ENCODE data around the gene RTN4.
"Not testable (repeated sequence)": the region's sequence is repeated elsewhere in the genome, so short reads cannot be mapped to it uniquely, and the experiment has no call there.

Gene RTN4

DNA sequence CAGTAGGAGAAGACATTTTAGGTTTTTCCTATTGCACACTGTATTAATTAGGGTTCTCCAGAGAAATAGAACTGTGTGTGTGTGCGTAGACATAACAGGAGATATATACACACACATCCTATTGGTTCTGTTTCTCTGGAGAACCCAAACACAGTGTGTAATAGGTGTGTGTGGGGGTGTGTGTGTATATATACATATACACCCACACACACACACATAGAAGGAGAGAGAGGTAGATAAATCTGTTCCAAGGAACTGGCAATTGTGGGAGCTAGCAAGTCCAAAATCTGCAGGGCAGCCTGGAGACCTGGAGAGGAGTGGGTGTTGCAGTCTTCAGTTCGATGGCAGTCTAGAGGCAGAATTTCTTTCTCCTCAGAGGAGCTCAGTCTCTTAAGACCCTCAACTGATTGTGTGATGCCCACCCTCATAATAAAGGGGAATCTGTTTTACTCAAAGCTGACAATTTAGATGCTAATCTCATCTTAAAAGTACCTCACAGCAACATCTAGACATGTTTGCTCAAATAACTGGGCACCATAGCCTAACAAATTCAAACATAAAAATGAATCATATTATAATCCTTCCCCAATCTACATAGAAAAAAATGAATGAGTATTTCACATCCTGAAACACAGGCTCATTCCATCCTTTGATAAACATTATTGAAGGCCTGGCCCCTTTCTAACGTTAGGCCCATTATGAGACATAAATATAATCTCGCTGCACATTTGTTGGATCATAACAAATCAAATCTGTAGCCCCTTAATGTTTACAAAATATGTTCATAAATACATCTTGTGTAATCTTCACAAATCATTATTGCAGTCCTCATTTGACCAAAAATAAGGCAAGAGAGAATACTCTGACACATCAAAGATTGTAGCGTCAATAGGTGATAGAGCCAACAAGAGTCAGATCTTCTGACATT, 35.1 kb upstream of the RTN4 start:
- no peak for DNase-seq (ENCODE audit: low spot score)
- Mint-ChIP-seq H3K4me1 (ENCODE audit: low read depth) (no peaks in the 10 kb centered on the region), H3K27me3 (ENCODE audit: low read depth) (no peaks in the 10 kb centered on the region), H3K27ac (no peak overlapping the region), H3K36me3 (ENCODE audit: low read depth) (no peaks in the 10 kb centered on the region), H3K9me3 (peaks cover 3% of the 10 kb centered on the region), H3K4me3 (no peak overlapping the region)

DNA sequence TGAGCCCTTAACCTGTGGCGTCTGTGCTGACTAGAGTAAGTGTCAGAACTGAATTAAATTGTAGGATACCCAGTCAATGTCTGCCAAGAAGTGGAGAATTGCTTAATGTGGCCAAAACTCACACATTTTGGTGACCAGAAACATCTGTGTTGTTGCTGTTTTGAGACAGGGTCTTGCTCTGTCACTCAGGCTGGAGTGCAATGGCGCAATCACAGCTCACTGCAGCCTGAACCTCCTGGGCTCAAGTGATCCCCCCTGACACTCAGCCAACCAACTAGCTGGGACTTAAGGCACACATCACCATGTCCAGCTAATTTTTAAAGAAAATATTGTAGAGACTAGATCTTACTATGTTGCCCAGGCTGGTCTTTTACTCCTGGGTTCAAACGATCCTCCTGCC, 34.4 kb upstream of the RTN4 start:
- H3K9me3 Mint-ChIP-seq, result peaks cover 7% of the 10 kb centered on the region
- DNase-seq (ENCODE audit: low spot score), result no peak
- H3K27ac Mint-ChIP-seq, result no peak overlapping the region
- no peaks in the 10 kb centered on the region for H3K4me1 Mint-ChIP-seq (ENCODE audit: low read depth)
- no peaks in the 10 kb centered on the region for H3K27me3 Mint-ChIP-seq (ENCODE audit: low read depth)
- no peaks in the 10 kb centered on the region for H3K36me3 Mint-ChIP-seq (ENCODE audit: low read depth)
- H3K4me3 Mint-ChIP-seq, result no peak overlapping the region

DNA sequence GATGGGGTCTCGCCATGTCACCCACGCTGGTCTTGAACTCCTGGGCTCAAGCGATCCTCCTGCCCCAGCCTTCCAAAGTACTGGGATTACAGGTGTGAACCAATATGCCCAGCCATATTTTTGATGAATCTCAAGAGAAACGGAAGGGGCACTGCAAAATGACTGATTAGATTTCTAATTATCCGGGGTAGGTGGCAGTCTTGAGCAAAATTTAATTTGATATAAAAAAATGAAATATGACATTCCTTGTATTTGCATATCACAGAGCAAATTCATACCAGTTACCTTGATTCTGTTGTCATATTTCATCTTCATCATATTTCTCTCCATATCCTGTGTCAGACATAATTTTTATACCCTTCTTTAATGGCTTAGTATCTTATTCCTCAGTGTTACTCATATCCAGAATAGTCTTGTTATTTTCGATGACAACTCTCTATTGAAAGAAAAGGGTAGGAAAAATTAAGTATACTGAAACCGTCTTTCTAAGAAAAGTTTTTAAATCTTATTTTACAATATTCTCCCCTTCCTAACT, 30.0 kb upstream of the RTN4 start:
- H3K27ac Mint-ChIP-seq, result no peak overlapping the region

DNA sequence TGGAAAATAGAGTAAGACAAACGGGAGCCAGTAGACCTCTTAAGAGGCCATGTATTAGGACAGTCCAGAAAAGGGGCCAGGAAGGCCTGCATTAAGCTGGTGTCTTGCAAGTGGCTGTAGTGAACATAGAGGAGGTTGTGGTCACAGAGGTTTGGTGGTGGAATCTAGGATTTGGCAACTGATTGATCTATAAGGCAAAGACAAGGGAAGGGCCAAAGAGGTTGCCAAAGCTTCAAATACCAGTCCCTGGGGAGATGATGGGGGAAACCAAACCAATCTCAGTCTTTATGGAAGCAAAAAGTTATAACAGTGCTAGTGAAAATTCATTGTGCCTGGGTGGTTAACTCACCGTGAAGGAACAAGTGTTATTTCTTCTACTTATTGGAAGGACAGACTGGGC, 28.7 kb upstream of the RTN4 start:
- DNase-seq (ENCODE audit: low spot score), result no peak
- Mint-ChIP-seq H3K4me3 (no peak overlapping the region), H3K9me3 (peaks cover 7% of the 10 kb centered on the region), H3K27me3 (ENCODE audit: low read depth) (peaks cover 6% of the 10 kb centered on the region), H3K36me3 (ENCODE audit: low read depth) (no peaks in the 10 kb centered on the region), H3K4me1 (ENCODE audit: low read depth) (no peaks in the 10 kb centered on the region), H3K27ac (no peak overlapping the region)

More for the DNA sequence above, 30.0 kb upstream of the RTN4 start:
- H3K9me3 Mint-ChIP-seq, result peaks cover 7% of the 10 kb centered on the region
- no peak for DNase-seq (ENCODE audit: low spot score)
- H3K4me1 Mint-ChIP-seq (ENCODE audit: low read depth), result no peaks in the 10 kb centered on the region
- H3K36me3 Mint-ChIP-seq (ENCODE audit: low read depth), result no peaks in the 10 kb centered on the region
- H3K27me3 Mint-ChIP-seq (ENCODE audit: low read depth), result peaks cover 4% of the 10 kb centered on the region
- no peak overlapping the region for H3K4me3 Mint-ChIP-seq

DNA sequence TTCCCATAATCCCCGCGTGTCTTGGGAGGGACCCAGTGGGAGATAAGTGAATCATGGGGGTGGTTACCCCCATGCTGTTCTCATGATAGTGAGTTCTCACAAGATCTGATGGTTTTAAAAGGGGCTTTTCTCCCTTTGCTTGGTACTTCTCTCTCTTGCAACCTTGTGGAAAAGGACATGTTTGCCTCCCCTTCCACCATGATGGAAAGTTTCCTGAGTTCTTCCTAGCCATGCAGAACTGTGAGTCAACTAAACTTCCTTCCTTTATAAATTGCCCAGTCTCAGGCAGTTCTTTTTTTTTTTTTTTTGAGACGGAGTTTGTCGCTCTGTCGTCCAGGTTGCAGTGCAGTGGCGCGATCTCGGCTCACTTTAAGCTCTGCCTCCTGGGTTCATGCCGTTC, 26.5 kb upstream of the RTN4 start:
- Mint-ChIP-seq H3K4me3 (no peak overlapping the region), H3K36me3 (ENCODE audit: low read depth) (no peaks in the 10 kb centered on the region), H3K27ac (no peak overlapping the region), H3K27me3 (ENCODE audit: low read depth) (peaks cover 11% of the 10 kb centered on the region), H3K4me1 (ENCODE audit: low read depth) (no peaks in the 10 kb centered on the region), H3K9me3 (peaks cover 7% of the 10 kb centered on the region)
- no peak for DNase-seq (ENCODE audit: low spot score)

DNA sequence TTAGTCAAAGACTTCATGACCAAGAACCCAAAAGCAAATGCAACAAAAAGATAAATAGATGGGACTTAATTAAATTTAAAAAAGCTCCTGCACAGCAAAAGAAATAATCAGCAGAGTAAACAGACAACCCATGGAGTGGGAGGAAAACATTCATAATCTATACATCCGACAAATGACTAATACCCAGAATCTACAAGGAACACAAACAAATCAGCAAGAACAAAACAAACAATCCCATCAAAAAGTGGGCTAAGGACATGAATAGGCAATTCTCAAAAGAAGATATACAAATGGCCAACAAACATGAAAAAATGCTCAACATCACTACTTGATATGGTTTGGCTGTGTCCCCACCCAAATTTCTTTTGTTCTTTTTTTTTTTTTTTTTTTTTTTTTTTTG, 25.8 kb upstream of the RTN4 start:
- not testable (repeated sequence) for H3K4me1 Mint-ChIP-seq (ENCODE audit: low read depth); H3K4me3 Mint-ChIP-seq; DNase-seq (ENCODE audit: low spot score); H3K36me3 Mint-ChIP-seq (ENCODE audit: low read depth); H3K9me3 Mint-ChIP-seq; H3K27ac Mint-ChIP-seq
- H3K27me3 Mint-ChIP-seq (ENCODE audit: low read depth), result peaks cover 13% of the 10 kb centered on the region

DNA sequence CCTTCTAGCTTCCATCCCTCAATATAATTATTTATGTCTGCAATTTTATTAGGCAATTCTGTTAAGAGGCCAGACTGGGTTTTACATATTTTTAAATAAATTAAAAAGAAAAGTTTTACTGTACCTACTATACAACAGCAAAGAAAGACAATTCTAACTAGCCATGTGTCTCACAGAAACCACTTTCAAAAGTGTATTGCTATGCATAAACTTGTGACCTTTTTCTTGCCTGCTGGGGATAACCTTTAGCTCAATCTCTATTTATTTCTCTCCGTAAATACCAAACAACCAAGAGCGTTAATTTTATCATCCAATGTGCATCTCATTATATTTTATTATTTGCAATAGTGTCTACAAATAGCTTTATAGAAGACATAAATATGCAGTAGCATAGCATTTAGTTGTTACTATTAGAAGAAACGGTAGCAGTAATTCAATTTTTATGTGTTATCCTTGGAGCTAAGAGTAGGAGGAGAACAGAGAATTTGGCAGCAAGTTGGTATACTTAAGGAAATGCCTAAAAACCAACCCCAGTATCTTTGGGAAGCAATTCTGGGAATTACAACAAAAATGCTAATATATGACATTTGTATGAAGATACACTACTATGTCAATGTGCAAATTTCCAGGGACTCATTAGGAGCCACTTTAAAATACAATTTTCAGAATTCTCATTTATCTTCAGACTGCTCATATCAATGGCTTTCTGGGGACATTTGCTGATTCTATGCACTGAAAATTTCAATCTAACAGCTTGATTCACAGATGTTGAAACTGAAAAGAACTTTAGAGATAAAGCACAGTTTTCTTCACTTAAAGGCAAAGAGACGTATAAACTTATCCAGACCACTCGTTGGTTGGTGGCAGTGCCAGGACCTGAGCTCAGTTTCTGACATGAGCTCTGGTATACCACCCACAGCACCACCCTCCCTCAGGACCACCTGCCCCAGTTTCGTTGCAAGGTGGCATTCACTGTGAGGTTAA, 23.0 kb upstream of the RTN4 start:
- H3K36me3 Mint-ChIP-seq (ENCODE audit: low read depth), result no peaks in the 10 kb centered on the region
- no peak for DNase-seq (ENCODE audit: low spot score)
- H3K4me1 Mint-ChIP-seq (ENCODE audit: low read depth), result no peaks in the 10 kb centered on the region
- H3K9me3 Mint-ChIP-seq, result no peaks in the 10 kb centered on the region
- H3K27me3 Mint-ChIP-seq (ENCODE audit: low read depth), result peaks cover 13% of the 10 kb centered on the region
- H3K4me3 Mint-ChIP-seq, result no peak overlapping the region
- H3K27ac Mint-ChIP-seq, result no peak overlapping the region

DNA sequence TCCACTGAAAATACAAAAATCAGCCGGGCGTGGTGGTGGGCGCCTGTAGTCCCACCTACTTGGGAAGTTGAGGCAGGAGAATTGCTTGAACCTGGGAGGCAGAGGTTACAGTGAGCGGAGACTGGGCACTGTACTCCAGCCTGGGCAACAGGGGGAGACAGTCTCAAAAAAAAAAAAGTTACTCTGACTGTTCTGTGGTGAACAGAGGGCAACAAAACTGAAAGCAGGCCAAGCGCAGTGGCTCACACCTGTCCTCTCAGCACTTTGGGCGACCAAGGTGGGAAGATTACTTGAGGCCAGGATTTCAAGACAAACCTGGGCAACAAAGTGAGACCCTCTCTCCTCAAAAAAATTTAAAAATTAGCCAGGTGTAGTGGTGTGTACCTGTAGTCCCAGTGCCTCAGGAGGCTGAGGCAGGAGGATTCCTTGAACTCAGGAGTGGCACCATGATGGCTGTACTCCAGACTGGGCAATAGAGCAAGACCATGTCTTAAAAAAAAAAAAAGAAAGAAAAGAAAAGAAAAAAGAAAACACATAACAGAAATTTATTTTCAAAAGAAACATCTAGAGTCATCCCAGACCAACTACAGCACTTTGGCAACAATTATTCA, 13.6 kb upstream of the RTN4 start:
- Mint-ChIP-seq H3K4me3 (no peak overlapping the region), H3K4me1 (ENCODE audit: low read depth) (peaks cover 2% of the 10 kb centered on the region), H3K27ac (no peak overlapping the region), H3K27me3 (ENCODE audit: low read depth) (no peaks in the 10 kb centered on the region), H3K36me3 (ENCODE audit: low read depth) (no peaks in the 10 kb centered on the region), H3K9me3 (no peaks in the 10 kb centered on the region)
- no peak for DNase-seq (ENCODE audit: low spot score)

DNA sequence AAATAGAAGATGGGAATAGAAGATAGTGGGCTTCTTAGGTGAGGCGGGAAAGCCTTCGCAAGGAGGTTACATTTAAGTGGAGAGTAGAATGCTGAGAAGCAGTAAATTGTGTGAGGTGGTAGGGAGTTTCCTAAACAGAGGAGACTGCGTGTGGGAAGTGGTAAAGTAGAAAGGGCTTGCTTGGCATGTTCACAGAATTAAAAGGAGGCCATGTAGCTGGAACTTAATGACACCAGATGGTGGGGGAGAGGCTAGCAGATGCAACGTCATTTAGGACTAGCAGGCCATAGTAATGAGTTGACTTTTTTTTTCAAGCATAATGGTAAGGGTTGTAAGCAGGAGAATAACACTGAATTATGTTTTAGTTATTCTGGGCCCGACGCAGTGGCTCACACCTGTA, 13.0 kb upstream of the RTN4 start:
- no peak for DNase-seq (ENCODE audit: low spot score)
- H3K4me3 Mint-ChIP-seq, result no peak overlapping the region
- H3K9me3 Mint-ChIP-seq, result no peaks in the 10 kb centered on the region
- H3K36me3 Mint-ChIP-seq (ENCODE audit: low read depth), result no peaks in the 10 kb centered on the region
- H3K27me3 Mint-ChIP-seq (ENCODE audit: low read depth), result no peaks in the 10 kb centered on the region
- H3K27ac Mint-ChIP-seq, result no peak overlapping the region
- peaks cover 2% of the 10 kb centered on the region for H3K4me1 Mint-ChIP-seq (ENCODE audit: low read depth)

DNA sequence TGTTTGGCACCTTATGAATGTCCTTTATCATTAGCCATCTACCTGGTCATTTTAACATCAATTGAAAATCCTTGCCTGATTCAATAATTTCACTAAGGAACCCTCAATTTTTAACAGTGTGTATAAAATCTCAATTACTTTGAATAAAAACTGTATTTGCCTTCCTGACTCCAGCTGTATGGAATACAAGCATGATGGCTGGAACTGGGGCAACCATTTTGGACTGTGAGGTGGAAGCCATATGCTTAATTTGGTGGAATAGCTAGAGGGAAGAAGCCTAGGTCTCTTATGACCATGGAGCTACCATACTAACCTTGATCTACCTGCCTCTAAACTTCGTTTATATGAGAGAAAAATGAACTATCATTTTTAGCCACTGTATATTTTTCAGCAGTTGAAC, 12.5 kb upstream of the RTN4 start:
- Mint-ChIP-seq H3K9me3 (no peaks in the 10 kb centered on the region), H3K27me3 (ENCODE audit: low read depth) (no peaks in the 10 kb centered on the region), H3K4me3 (no peak overlapping the region), H3K27ac (no peak overlapping the region), H3K4me1 (ENCODE audit: low read depth) (peaks cover 2% of the 10 kb centered on the region), H3K36me3 (ENCODE audit: low read depth) (no peaks in the 10 kb centered on the region)
- DNase-seq (ENCODE audit: low spot score), result no peak

DNA sequence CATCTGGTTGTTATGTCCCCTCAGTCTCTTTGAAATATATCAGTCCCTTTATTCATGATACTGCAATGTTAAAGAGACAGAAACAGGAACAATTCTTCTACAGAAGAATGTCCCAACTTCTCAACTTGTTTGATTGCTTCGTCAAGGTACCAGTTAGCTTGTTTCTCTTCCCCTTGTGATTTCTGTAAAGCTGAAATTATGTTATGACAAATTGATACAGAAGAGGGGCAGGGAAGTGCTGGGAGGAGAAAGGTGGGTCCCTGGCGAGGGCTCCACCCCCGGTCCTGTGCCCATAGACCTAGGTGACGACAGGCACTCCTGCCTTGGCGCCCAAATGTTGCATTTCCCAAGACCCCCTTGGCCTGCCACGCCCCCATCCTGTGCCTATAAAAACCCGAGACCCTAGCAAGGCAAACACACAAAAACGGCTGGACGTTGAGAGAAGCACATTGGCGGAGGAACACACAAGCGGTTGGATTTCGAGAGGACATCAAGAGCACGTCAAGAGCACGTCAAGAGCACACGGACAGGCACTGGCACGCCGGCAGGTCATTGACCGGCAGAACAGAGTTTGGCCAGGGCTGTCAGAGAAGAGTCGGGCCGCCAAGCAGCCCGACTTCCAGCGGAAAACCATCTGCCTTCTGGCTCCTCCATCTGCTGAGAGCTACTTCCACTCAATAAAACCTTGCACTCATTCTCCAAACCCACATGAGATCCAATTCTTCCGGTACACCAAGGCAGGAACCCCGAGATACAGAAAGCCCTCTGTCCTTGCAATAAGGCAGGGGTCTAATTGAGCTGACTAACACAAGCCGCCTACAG, 11.5 kb upstream of the RTN4 start:
- peaks cover 2% of the 10 kb centered on the region for H3K4me1 Mint-ChIP-seq (ENCODE audit: low read depth)
- no peak overlapping the region for H3K4me3 Mint-ChIP-seq
- no peak overlapping the region for H3K27ac Mint-ChIP-seq
- H3K9me3 Mint-ChIP-seq, result no peaks in the 10 kb centered on the region
- H3K36me3 Mint-ChIP-seq (ENCODE audit: low read depth), result no peaks in the 10 kb centered on the region
- no peaks in the 10 kb centered on the region for H3K27me3 Mint-ChIP-seq (ENCODE audit: low read depth)
- DNase-seq (ENCODE audit: low spot score), result no peak

DNA sequence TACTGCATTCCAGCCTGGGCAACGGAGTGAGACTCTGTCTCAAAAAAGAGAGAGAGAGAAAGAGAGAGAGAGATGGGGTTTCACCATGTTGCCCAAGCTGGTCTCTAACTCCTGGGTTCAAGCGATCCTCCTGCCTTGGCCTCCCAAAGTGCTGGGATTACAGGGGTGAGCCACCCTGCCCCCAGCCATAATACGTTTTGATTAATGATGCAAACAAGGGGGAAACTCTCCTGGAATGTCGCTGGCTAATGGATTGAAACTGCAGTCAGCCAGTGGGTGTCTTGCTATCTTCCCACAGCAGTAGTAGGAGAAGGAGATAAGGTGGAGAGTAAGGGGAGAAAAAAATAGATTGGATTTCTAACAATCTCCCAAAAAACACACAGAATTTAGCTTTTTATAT, 9.5 kb upstream of the RTN4 start:
- no peaks in the 10 kb centered on the region for H3K9me3 Mint-ChIP-seq
- no peaks in the 10 kb centered on the region for H3K36me3 Mint-ChIP-seq (ENCODE audit: low read depth)
- no peak for DNase-seq (ENCODE audit: low spot score)
- H3K27ac Mint-ChIP-seq, result no peak overlapping the region
- no peak overlapping the region for H3K4me3 Mint-ChIP-seq
- no peaks in the 10 kb centered on the region for H3K27me3 Mint-ChIP-seq (ENCODE audit: low read depth)
- H3K4me1 Mint-ChIP-seq (ENCODE audit: low read depth), result peaks cover 7% of the 10 kb centered on the region

DNA sequence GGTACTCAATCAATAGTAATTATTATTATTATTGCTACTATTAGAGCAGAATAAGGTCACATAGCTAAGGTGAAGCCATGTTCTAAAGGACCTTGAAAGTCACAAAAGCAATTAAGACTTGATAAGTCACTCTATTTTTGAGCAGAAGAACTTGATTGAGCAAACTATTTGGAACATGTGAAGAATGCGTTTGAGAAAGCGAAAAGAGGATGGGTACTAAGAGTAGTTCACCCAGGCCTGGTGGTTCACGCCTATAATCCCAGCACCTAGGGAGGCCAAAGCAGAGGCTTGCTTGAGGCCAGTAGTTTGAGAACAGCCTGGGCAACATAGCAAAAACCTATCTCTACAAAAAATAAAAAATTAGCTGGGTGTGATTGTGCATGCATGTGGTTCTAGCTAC, 7.2 kb upstream of the RTN4 start:
- peaks cover 16% of the 10 kb centered on the region for H3K4me1 Mint-ChIP-seq (ENCODE audit: low read depth)
- H3K27me3 Mint-ChIP-seq (ENCODE audit: low read depth), result no peaks in the 10 kb centered on the region
- H3K4me3 Mint-ChIP-seq, result no peak overlapping the region
- DNase-seq (ENCODE audit: low spot score), result no peak
- no peaks in the 10 kb centered on the region for H3K36me3 Mint-ChIP-seq (ENCODE audit: low read depth)
- H3K27ac Mint-ChIP-seq, result no peak overlapping the region
- H3K9me3 Mint-ChIP-seq, result no peaks in the 10 kb centered on the region

Data from T-helper 2 cell treated with Interferon-gamma antibody and Interleukin-4, amounts not matched to agents 5 μg/mL and 100 μg/mL, for 36 hours (primary cell).